HEK293T (cell line): ENCODE data around the gene C6orf118.

Experiments
- BHLHE40 ChIP-seq: fragments of 450-650 bp; IDR thresholded peaks from 2 replicates; pipeline ENCODE4 v1.6.1; 2016; ENCODE audit warnings: mild to moderate bottlenecking, moderate library complexity, borderline replicate concordance
- ELF4 ChIP-seq: fragments of 450-650 bp; IDR thresholded peaks from 2 replicates; pipeline ENCODE4 v1.6.1; 2017; ENCODE audit warnings: antibody characterized with exemption
- FOXK2 ChIP-seq: fragments of 450-650 bp; IDR thresholded peaks from 2 replicates; pipeline ENCODE4 v1.6.1; 2016; ENCODE audit warnings: mild to moderate bottlenecking
- FOXM1 ChIP-seq: fragments of 450-650 bp; IDR thresholded peaks from 2 replicates; pipeline ENCODE4 v1.6.1; 2017; ENCODE audit warnings: mild to moderate bottlenecking, borderline replicate concordance
- PKNOX1 ChIP-seq: fragments of 450-650 bp; IDR thresholded peaks from 2 replicates; pipeline ENCODE4 v1.6.1; 2016
- SP1 ChIP-seq: fragments of 450-650 bp; IDR thresholded peaks from 2 replicates; pipeline ENCODE4 v1.6.1; 2017
- SUZ12 ChIP-seq: fragments of 450-650 bp; IDR thresholded peaks from 2 replicates; pipeline ENCODE4 v1.6.1; 2016; ENCODE audit warnings: mild to moderate bottlenecking
- TARDBP ChIP-seq: fragments of 450-650 bp; IDR thresholded peaks from 2 replicates; pipeline ENCODE4 v1.6.1; 2016
- ZNF384 ChIP-seq: fragments of 450-650 bp; IDR thresholded peaks from 2 replicates; pipeline ENCODE4 v1.6.1; 2016

GRCh38 chr6:165245287-165245686 is 64.1 kb downstream of the C6orf118 start:
- TF ChIP-seq SP1 (no peak), FOXM1 (no peak), BHLHE40 (no peak), PKNOX1 (no peak), ELF4 (no peak), TARDBP (no peak), FOXK2 (no peak), ZNF384 (no peak), SUZ12 (no peak)
